Breast epithelium (tissue), 3 donors: Measurements from ENCODE around the gene EFHD2.

Experiments used
- POLR2A ChIP-seq: fragments of 450-650 bp; IDR thresholded peaks from one replicate; pipeline ENCODE4 v1.6.1; 2016; ENCODE audit warnings: antibody characterized with exemption, mild to moderate bottlenecking, moderate library complexity
- TF ChIP-seq, protein P1 (sequence below), 3 donors: fragments of 450-650 bp; IDR thresholded peaks; one replicate each; pipeline ENCODE4 v1.5.1; 2016 to 2017; ENCODE audit warnings: antibody characterized with exemption in 3 of 3, mild to moderate bottlenecking in 3 of 3, moderate library complexity in 3 of 3

DNA sequence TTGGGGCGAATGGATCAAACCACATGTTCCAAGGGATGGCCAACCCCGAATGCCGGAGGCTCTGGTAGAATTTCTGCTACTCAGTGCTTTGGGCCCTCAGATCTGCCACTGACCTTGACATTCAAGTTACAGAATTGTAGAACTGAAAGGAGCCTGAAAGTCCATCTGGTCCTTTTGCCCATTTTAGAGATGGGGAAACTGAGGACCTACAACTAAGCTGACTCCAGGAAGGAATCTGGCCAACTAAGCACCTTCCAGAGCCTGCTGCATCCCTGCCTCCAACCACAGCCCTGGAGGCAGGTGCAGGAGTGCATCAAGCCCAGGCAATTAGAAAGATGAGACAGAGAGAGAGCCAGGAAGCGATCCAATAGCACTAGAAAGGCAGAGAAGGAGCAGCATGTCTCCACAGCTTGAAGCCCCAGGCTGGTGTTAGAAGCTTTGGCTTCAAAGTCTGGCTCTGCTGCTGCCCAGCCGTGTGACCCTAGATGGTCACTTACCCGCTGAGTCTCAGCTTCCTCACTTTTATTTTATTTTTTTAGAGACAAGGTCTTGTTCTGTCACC lies 27.3 kb downstream of the EFHD2 start:
- TF ChIP-seq, protein P1, sequence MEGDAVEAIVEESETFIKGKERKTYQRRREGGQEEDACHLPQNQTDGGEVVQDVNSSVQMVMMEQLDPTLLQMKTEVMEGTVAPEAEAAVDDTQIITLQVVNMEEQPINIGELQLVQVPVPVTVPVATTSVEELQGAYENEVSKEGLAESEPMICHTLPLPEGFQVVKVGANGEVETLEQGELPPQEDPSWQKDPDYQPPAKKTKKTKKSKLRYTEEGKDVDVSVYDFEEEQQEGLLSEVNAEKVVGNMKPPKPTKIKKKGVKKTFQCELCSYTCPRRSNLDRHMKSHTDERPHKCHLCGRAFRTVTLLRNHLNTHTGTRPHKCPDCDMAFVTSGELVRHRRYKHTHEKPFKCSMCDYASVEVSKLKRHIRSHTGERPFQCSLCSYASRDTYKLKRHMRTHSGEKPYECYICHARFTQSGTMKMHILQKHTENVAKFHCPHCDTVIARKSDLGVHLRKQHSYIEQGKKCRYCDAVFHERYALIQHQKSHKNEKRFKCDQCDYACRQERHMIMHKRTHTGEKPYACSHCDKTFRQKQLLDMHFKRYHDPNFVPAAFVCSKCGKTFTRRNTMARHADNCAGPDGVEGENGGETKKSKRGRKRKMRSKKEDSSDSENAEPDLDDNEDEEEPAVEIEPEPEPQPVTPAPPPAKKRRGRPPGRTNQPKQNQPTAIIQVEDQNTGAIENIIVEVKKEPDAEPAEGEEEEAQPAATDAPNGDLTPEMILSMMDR (IDR thresholded peaks at IDR 0.05), result no peak
- no peak for TF ChIP-seq POLR2A
